Adrenal gland (tissue), 12 donors: ENCODE data around the gene WIPI1. TPM values are rescaled to one million over a fixed set of nuclear protein-coding genes. Genes with fewer than 3 reads are reported as not detected.

ENCODE experiments used
- DNase-seq, 7 donors: peaks; one replicate each; pipeline ENCODE4 v3.0.0-alpha.2; 2019 to 2020
- H3K27ac ChIP-seq, 5 donors: fragments of 200-600 bp; sonication (generic) in 4 of 5; 1 replicate in 3 of 5; 2 replicates in 2 of 5; pipeline versions ENCODE4 v1.5.1 to v1.8.0; 2016 to 2020; ENCODE audit warnings: mild to moderate bottlenecking in 1 of 5
- H3K27me3 ChIP-seq: fragments of 200-600 bp; 2 replicates; pipeline ENCODE4 v1.8.0; 2021
- H3K36me3 ChIP-seq, 2 donors: fragments of 200-600 bp; replicated peaks in 1 of 2; 1 replicate in 1 of 2; 2 replicates in 1 of 2; pipeline versions ENCODE4 v1.5.1 to v1.8.0; 2018 to 2022
- H3K4me1 ChIP-seq, 2 donors: fragments of 200-600 bp; replicated peaks in 1 of 2; 1 replicate in 1 of 2; 2 replicates in 1 of 2; pipeline versions ENCODE4 v1.5.1 to v1.8.0; 2018 to 2021
- H3K4me3 ChIP-seq, 4 donors: fragments of 200-600 bp; sonication (generic) in 3 of 4; one replicate each; pipeline ENCODE4 v1.5.1; 2016 to 2018
- H3K9me3 ChIP-seq, 3 donors: fragments of 200-600 bp; sonication (generic) in 1 of 3; replicated peaks in 1 of 3; 1 replicate in 2 of 3; 2 replicates in 1 of 3; pipeline versions ENCODE4 v1.5.1 to v1.8.0; 2016 to 2021
- POLR2A ChIP-seq, 2 donors: fragments of 450-650 bp; IDR thresholded peaks; one replicate each; pipeline ENCODE4 v1.6.1; 2017; ENCODE audit warnings: antibody characterized with exemption in 2 of 2, mild to moderate bottlenecking in 2 of 2, moderate library complexity in 1 of 2
- WGBS, 4 donors: extraction: QIAGEN DNeasy Blood & Tissue Kit in 2 of 4; methylation state at CpG; one replicate each; pipeline versions ENCODE4 v1.1.5 to v1.1.7; 2013 to 2017; 5-methylcytosine and 5-hydroxymethylcytosine counted together
- intact Hi-C, 2 donors: fragments of 100-400 bp; cut with DNase I; formaldehyde crosslinking; loops; one replicate each; pipeline versions ENCODE4 v1.14.1 to v1.15.0; 2022 to 2023
- polyA plus RNA-seq, 3 donors: library from polyadenylated mRNA; stranded (reverse); fragments of 200-250 nt in 2 of 3; fragments of 350-450 nt in 1 of 3; fragmentation: Illumina TruSeq in 1 of 3; extraction: RNeasy Lipid Tissue Mini Kit (QIAGEN cat#74804) in 1 of 3; gene quantifications; one replicate each; pipeline ENCODE4 v1.2.3, GENCODE V29; 2013 to 2014
- total RNA-seq, 9 donors: library from RNA; depleted of rRNA in 4 of 9; stranded (reverse); fragments of >200 nt in 4 of 9; fragments of 120-200 nt in 1 of 9; fragmentation: NEBNext Ultra II Directional in 1 of 9; extraction: Animal tissue kit (Norgen Biotek cat#: 25700) in 1 of 9; gene quantifications; one replicate each; pipeline versions ENCODE4 v1.1.0 to v1.2.4, GENCODE V29; 2013 to 2023
- TF ChIP-seq, protein P1 (sequence below), 6 experiments: fragments of 450-650 bp in 4 of 6; fragments of 200-600 bp in 2 of 6; sonication (generic) in 1 of 6; IDR thresholded peaks; 1 replicate in 5 of 6; 2 replicates in 1 of 6; pipeline versions ENCODE4 v1.5.1 to v1.8.0; 2016 to 2021; ENCODE audit warnings: antibody characterized with exemption in 6 of 6, mild to moderate bottlenecking in 2 of 6, moderate library complexity in 1 of 6
- donor health status: healthy with polysubstance abuse.
- donor health status: Bipolar disorder and iron deficiency.
- donor health status: DM: yes; HTN: yes; CAD: no.
- donor health status: DM: no; HTN: no; CAD: no.
- donor health status: DM: no; HTN: no; CAD: no.
- donor health status: DM: yes; HTN: yes; CAD: no.

Gene WIPI1
- total and polyA plus RNA-seq, 12 donors: 19.3 to 148 (median 39.7) TPM

DNA sequence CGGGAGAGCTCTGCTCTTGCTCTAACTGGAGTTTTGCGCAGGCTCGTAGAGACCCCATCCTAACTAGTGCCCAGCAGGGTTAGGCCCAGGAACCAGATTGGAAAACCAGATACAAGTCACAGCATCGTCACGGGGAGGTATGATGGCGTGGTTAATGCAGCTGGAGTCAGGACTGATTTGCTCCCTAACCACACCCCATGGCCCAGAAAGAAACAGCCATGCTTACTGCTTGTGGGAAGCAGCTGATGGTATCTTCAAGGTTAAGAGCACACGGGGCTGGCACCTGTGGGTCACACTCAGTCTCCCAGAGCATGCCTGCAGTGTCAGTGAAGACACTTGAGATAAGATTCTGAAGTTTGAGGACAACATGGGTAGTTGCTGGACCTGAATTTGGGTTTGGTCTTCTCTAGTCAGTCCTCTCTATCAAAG is 60.2 kb downstream of the WIPI1 start:
- intact Hi-C loops: loop anchor here (5.0 kb wide), 1 partner anchor 135 kb away; no protein-coding TSS in a partner anchor
- WGBS, 4 donors: 68 to 78% (median 71%) methylated on average over 4 to 7 of the region's 7 CpGs
- no peaks in the 10 kb centered on the region for H3K36me3 ChIP-seq

DNA sequence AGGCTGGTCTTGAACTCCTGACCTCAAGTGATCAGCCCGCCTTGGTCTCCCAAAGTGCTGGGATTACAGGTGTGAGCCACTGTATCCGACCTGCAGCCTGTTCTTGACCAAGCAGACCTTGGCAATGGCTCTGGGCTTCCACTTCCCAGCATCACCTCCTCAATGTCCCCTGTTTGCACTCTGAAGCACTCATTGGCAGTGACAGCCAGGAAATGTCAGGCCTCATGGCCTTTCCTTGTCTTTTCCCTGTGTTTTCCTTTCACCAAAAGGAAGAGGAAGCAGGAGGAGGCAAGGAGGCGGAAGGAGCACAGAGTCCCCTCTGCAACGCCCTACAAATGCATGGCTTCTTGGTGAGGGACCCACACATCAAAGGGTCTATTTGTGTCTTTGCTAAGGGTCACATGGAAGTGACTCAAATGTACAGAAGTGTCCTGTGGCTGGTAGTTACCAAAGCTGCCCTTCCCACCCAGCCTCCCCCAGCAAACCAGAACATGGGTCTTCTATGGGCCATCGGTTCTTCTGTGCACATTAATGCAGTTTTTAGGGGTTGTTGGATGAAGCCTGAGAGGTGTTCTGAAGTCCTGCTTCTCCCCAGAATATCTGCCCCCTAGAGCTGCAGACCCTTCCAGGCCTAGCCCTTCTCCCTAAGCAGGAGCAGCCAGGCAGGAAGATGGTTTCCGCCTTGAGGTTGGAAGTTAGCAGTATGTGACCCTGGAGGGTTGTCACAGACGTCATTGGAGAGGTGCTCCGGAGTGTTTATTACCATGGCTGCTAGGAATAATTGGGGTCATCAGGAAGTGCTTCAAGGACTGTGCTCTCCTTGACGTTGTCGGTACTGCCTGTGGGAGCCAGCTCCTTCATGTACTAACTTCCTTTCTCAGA is 60.8 kb downstream of the WIPI1 start:
- WGBS, 4 donors: 65 to 89% (median 76%) methylated on average over 5 to 10 of the region's 10 CpGs
- intact Hi-C loops: loop anchor here (5.0 kb wide), 1 partner anchor 134 kb away; no protein-coding TSS in a partner anchor
- Histone ChIP-seq H3K9me3 (no peaks in the 10 kb centered on the region), H3K36me3 (no peaks in the 10 kb centered on the region), H3K27me3 (no peaks in the 10 kb centered on the region), H3K4me3 (no peak overlapping the region), H3K4me1 (peaks cover 0 to 18% of the 10 kb centered on the region in 2 donors), H3K27ac (peak overlapping the region in 1 of 5 donors; percentile 45)
- TF ChIP-seq POLR2A (IDR thresholded peaks at IDR 0.05): no peak
- TF ChIP-seq, protein P1, sequence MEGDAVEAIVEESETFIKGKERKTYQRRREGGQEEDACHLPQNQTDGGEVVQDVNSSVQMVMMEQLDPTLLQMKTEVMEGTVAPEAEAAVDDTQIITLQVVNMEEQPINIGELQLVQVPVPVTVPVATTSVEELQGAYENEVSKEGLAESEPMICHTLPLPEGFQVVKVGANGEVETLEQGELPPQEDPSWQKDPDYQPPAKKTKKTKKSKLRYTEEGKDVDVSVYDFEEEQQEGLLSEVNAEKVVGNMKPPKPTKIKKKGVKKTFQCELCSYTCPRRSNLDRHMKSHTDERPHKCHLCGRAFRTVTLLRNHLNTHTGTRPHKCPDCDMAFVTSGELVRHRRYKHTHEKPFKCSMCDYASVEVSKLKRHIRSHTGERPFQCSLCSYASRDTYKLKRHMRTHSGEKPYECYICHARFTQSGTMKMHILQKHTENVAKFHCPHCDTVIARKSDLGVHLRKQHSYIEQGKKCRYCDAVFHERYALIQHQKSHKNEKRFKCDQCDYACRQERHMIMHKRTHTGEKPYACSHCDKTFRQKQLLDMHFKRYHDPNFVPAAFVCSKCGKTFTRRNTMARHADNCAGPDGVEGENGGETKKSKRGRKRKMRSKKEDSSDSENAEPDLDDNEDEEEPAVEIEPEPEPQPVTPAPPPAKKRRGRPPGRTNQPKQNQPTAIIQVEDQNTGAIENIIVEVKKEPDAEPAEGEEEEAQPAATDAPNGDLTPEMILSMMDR (IDR thresholded peaks at IDR 0.05): no peak
- peak in 3 of 7 donors; percentile 22 to 52 (median 44) for DNase-seq

More for the DNA sequence above, 60.2 kb downstream of the WIPI1 start:
- no peak overlapping the region for H3K4me3 ChIP-seq
- H3K4me1 ChIP-seq: peaks cover 0 to 18% of the 10 kb centered on the region in 2 donors
- H3K27ac ChIP-seq: no peak overlapping the region
- H3K27me3 ChIP-seq: no peaks in the 10 kb centered on the region
- no peaks in the 10 kb centered on the region for H3K9me3 ChIP-seq
- TF ChIP-seq POLR2A (IDR thresholded peaks at IDR 0.05): no peak
- TF ChIP-seq, protein P1 (IDR thresholded peaks at IDR 0.05): no peak
- no peak for DNase-seq

DNA sequence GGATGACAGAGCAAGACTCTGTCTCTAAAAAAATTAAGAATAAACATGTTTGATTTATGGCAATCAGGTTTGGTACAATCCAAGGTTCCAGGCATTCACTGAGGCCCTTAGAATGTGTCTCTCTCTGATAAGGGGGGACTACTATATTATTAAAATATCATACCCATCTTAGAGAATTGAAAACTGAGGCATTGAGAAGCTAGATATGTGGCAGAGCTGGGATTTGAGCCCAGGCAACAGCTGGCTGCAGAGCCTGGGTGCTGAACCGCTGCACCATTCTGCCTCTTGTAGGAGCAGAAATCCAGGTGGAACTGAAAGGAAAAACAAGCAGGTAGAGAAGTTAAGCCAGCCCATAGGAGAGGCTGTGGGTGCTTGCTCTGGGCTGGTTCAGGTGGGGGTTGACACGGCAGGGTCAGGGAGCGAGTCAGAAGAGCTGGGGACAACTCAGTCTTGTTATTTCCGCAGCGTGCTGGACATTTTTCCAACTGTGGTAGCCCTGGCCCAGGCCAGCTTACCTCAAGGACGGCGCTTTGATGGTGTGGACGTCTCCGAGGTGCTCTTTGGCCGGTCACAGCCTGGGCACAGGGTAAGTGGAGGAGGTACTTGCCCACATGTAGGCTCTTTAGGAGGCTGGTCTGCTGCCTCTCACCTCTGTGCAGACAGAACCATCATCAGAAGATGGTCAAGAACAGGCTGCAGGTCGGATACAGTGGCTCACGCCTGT is 62.5 kb downstream of the WIPI1 start:
- intact Hi-C loops: loop anchor here (5.0 kb wide), 1 partner anchor 132 kb away; no protein-coding TSS in a partner anchor
- TF ChIP-seq, protein P1 (IDR thresholded peaks at IDR 0.05): no peak
- TF ChIP-seq POLR2A (IDR thresholded peaks at IDR 0.05): no peak
- peaks cover 0 to 18% of the 10 kb centered on the region in 2 donors for H3K4me1 ChIP-seq
- peak in 2 of 7 donors; percentile 19 to 45 for DNase-seq
- no peaks in the 10 kb centered on the region for H3K27me3 ChIP-seq
- no peak overlapping the region for H3K27ac ChIP-seq
- 76 to 96% (median 92%) methylated on average over 12 of the region's 12 CpGs for WGBS, 4 donors
- no peaks in the 10 kb centered on the region for H3K36me3 ChIP-seq
- H3K4me3 ChIP-seq: no peak overlapping the region
- no peaks in the 10 kb centered on the region for H3K9me3 ChIP-seq
